CD14-positive monocyte (primary cell): ENCODE measurements around the gene ST8SIA1. TPM values are rescaled to one million over a fixed set of nuclear protein-coding genes. Genes with fewer than 3 reads are reported as not detected.

Experiments
- DNase-seq, 3 donors: peaks; one replicate each; pipeline ENCODE4 v3.0.0-alpha.2; 2011 to 2022
- H2AFZ ChIP-seq: 2 replicates; pipeline ENCODE4 v1.6.0; 2012; ENCODE audit warnings: mild to moderate bottlenecking, low read depth, low read length, inconsistent platforms; ENCODE audit not compliant: insufficient read depth, poor library complexity, severe bottlenecking
- H3K27ac ChIP-seq, 2 donors: 1 replicate in 1 of 2; 2 replicates in 1 of 2; pipeline ENCODE4 v1.5.1; 2012 to 2013; ENCODE audit warnings: low read length in 2 of 2, control low read depth in 1 of 2, inconsistent platforms in 1 of 2, low read depth in 1 of 2, mild to moderate bottlenecking in 1 of 2
- H3K27me3 ChIP-seq, 2 donors: one replicate each; pipeline versions ENCODE4 v1.6.0 to v1.6.1; 2011 to 2013; ENCODE audit warnings: low read length in 2 of 2; ENCODE audit not compliant: control insufficient read depth in 2 of 2, insufficient read depth in 2 of 2
- H3K36me3 ChIP-seq, 2 donors: replicated peaks in 1 of 2; 1 replicate in 1 of 2; 2 replicates in 1 of 2; pipeline versions ENCODE4 v1.5.1 to v1.6.1; 2012 to 2013; ENCODE audit warnings: low read length in 2 of 2, control low read depth in 1 of 2, inconsistent platforms in 1 of 2, mild to moderate bottlenecking in 1 of 2; ENCODE audit not compliant: insufficient read depth in 2 of 2, control insufficient read depth in 1 of 2
- H3K4me1 ChIP-seq, 2 donors: 1 replicate in 1 of 2; 2 replicates in 1 of 2; pipeline versions ENCODE4 v1.5.1 to v1.6.1; 2012 to 2013; ENCODE audit warnings: low read length in 2 of 2, control low read depth in 1 of 2, inconsistent platforms in 1 of 2, mild to moderate bottlenecking in 1 of 2, moderate library complexity in 1 of 2; ENCODE audit not compliant: insufficient read depth in 2 of 2, control insufficient read depth in 1 of 2
- H3K4me2 ChIP-seq: replicated peaks from 2 replicates; pipeline ENCODE3; 2012; ENCODE audit warnings: low read length, moderate library complexity, mild to moderate bottlenecking; ENCODE audit not compliant: poor library complexity, severe bottlenecking; ENCODE audit errors: extremely low read depth
- H3K4me3 ChIP-seq, 3 experiments: fragments of 200-600 bp in 1 of 3; sonication (generic) in 1 of 3; replicated peaks in 1 of 3; 1 replicate in 2 of 3; 2 replicates in 1 of 3; pipeline ENCODE4 v1.5.1; 2011 to 2013; ENCODE audit warnings: low read length in 3 of 3, mild to moderate bottlenecking in 3 of 3, control low read depth in 2 of 3, low read depth in 2 of 3, inconsistent platforms in 1 of 3, moderate library complexity in 1 of 3
- H3K79me2 ChIP-seq: 2 replicates; pipeline ENCODE4 v1.6.0; 2012; ENCODE audit warnings: mild to moderate bottlenecking, control low read depth, inconsistent platforms, low read length, moderate library complexity; ENCODE audit not compliant: insufficient read depth
- H3K9ac ChIP-seq: 2 replicates; pipeline ENCODE4 v1.6.0; 2017; ENCODE audit warnings: low read length, mild to moderate bottlenecking; ENCODE audit not compliant: insufficient read depth, poor library complexity, severe bottlenecking
- H3K9me3 ChIP-seq, 2 donors: replicated peaks in 1 of 2; 1 replicate in 1 of 2; 2 replicates in 1 of 2; pipeline versions ENCODE4 v1.5.1 to v1.6.1; 2012 to 2013; ENCODE audit warnings: low read length in 2 of 2, control low read depth in 1 of 2; ENCODE audit not compliant: control insufficient read depth in 1 of 2, insufficient read depth in 1 of 2
- H4K20me1 ChIP-seq: 2 replicates; pipeline ENCODE4 v1.6.0; 2012; ENCODE audit warnings: mild to moderate bottlenecking, low read length, control low read depth, moderate library complexity; ENCODE audit not compliant: insufficient read depth
- H3K27ac Mint-ChIP-seq, 7 donors: one replicate each; pipeline ENCODE4 v1.8.0; 2020; ENCODE audit warnings: mild to moderate bottlenecking in 7 of 7, mixed read lengths in 7 of 7, moderate library complexity in 6 of 7, inconsistent platforms in 2 of 7
- H3K27me3 Mint-ChIP-seq, 3 donors: one replicate each; pipeline ENCODE4 v1.8.0; 2021 to 2022; ENCODE audit warnings: low read depth in 3 of 3, mild to moderate bottlenecking in 3 of 3, mixed read lengths in 3 of 3, moderate library complexity in 3 of 3, inconsistent platforms in 1 of 3
- H3K36me3 Mint-ChIP-seq, 2 donors: one replicate each; pipeline ENCODE4 v1.8.0; 2020; ENCODE audit warnings: mixed read lengths in 2 of 2, inconsistent platforms in 1 of 2, mild to moderate bottlenecking in 1 of 2
- H3K4me1 Mint-ChIP-seq: one replicate; pipeline ENCODE4 v1.8.0; 2020; ENCODE audit warnings: mild to moderate bottlenecking, mixed read lengths
- H3K4me3 Mint-ChIP-seq, 2 donors: one replicate each; pipeline ENCODE4 v1.8.0; 2020; ENCODE audit warnings: mild to moderate bottlenecking in 2 of 2, mixed read lengths in 2 of 2, moderate library complexity in 1 of 2
- H3K9me3 Mint-ChIP-seq, 7 donors: one replicate each; pipeline ENCODE4 v1.8.0; 2020 to 2022; ENCODE audit warnings: mixed read lengths in 7 of 7, mild to moderate bottlenecking in 6 of 7, moderate library complexity in 6 of 7, inconsistent platforms in 2 of 7
- WGBS: methylation state at CpG from one replicate; pipeline ENCODE4 v1.1.5; 2013; ENCODE audit warnings: missing lambda C conversion rate; ENCODE audit not compliant: insufficient coverage; 5-methylcytosine and 5-hydroxymethylcytosine counted together
- intact Hi-C, 2 donors: fragments of 100-400 bp; cut with micrococcal nuclease; formaldehyde crosslinking; loops; one replicate each; pipeline versions ENCODE4 v1.15.0 to v1.15.1; 2023
- polyA plus RNA-seq, 3 donors: library from polyadenylated mRNA; depleted of rRNA in 1 of 3; unstranded in 2 of 3; stranded (reverse) in 1 of 3; fragments of 300-500 nt in 2 of 3; fragments of >200 nt in 1 of 3; fragmentation: Illumina TruSeq in 2 of 3; gene quantifications; 1 replicate in 2 of 3; 2 replicates in 1 of 3; pipeline ENCODE4 v1.2.3, GENCODE V29; 2012 to 2021
- TF ChIP-seq, protein P1 (sequence below): fragments of 200-600 bp; IDR thresholded peaks from one replicate; pipeline ENCODE4 v1.8.0; 2022; ENCODE audit warnings: antibody characterized with exemption, mild to moderate bottlenecking

The ST8SIA1 gene
- polyA plus RNA-seq, 3 donors = not detected

DNA sequence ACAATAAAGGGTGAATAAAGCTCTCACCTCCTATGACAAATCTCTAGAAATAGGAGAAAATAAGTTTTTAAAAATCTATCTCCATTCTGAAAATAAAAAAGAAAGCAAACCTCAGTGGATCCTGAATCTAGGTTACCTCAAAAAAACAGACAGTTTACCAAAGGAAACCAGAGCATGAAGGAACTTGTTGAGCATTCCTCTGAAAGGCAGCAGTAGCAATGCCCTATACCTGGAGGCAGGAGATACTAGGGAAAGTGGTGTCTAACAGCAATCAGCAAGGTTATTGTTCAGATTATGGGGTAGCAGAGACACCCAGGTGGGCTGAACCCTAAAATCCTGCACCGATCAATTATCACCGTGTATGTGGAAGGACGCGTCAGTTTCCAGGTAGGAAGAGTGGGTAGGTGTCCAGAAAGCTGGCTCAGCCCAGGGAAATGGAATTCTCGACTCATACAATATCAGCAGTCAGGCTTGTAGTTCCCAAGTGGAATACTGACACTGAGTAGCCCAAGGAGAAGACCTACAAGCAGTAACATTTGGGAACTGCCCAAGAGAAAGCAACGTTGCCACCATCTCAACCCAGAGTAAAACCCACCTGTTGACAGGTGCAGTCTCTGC, 128.3 kb downstream of the ST8SIA1 start:
- Mint-ChIP-seq H3K27ac (no peak overlapping the region), H3K4me3 (no peak overlapping the region), H3K27me3 (peaks cover 0 to 3% (median 0%) of the 10 kb centered on the region in 3 donors), H3K36me3 (no peaks in the 10 kb centered on the region), H3K9me3 (peaks cover 0 to 7% (median 2%) of the 10 kb centered on the region in 7 donors), H3K4me1 (peaks cover 3% of the 10 kb centered on the region)
- H3K9ac ChIP-seq = no peak overlapping the region
- no peak overlapping the region for H2AFZ ChIP-seq
- H3K9me3 ChIP-seq = no peaks in the 10 kb centered on the region
- no peak overlapping the region for H3K27ac ChIP-seq
- TF ChIP-seq, protein P1, sequence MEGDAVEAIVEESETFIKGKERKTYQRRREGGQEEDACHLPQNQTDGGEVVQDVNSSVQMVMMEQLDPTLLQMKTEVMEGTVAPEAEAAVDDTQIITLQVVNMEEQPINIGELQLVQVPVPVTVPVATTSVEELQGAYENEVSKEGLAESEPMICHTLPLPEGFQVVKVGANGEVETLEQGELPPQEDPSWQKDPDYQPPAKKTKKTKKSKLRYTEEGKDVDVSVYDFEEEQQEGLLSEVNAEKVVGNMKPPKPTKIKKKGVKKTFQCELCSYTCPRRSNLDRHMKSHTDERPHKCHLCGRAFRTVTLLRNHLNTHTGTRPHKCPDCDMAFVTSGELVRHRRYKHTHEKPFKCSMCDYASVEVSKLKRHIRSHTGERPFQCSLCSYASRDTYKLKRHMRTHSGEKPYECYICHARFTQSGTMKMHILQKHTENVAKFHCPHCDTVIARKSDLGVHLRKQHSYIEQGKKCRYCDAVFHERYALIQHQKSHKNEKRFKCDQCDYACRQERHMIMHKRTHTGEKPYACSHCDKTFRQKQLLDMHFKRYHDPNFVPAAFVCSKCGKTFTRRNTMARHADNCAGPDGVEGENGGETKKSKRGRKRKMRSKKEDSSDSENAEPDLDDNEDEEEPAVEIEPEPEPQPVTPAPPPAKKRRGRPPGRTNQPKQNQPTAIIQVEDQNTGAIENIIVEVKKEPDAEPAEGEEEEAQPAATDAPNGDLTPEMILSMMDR = no peak
- intact Hi-C loops = no loop called here
- 100% methylated on average over 2 of the region's 6 CpGs for WGBS
- H3K36me3 ChIP-seq = no peaks in the 10 kb centered on the region
- H3K79me2 ChIP-seq = no peaks in the 10 kb centered on the region
- no peak overlapping the region for H3K4me2 ChIP-seq
- H3K4me1 ChIP-seq = no peaks in the 10 kb centered on the region
- peaks cover 0 to 2% of the 10 kb centered on the region in 2 donors for H3K27me3 ChIP-seq
- no peaks in the 10 kb centered on the region for H4K20me1 ChIP-seq
- no peak overlapping the region for H3K4me3 ChIP-seq
- DNase-seq = no peak

DNA sequence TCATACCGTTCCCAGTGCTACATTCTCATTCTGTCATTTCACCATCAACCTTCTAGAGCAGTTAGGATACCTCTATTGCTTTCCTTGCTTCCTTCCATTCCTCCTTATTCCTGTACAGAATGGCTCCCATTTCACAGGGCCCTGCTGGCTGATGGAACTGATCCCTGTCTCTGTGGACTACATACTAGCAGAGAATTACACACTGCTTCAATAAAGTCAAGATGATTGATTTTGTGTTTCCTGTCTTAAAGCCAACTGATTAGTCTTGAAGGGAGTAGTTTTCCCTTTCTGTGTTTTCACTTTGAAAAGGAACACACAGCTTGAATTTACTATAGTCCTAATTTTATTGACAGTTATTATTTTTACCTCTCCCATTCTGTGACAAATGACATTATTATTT, 130.1 kb downstream of the ST8SIA1 start:
- WGBS = 83% methylated on average over 1 of the region's 1 CpG
- peaks cover 0 to 3% (median 0%) of the 10 kb centered on the region in 3 donors for H3K27me3 Mint-ChIP-seq

More for the DNA sequence above, 130.1 kb downstream of the ST8SIA1 start:
- Histone ChIP-seq H3K27me3 (peaks cover 0 to 2% of the 10 kb centered on the region in 2 donors), H3K27ac (no peak overlapping the region), H3K4me3 (no peak overlapping the region), H4K20me1 (no peaks in the 10 kb centered on the region), H3K79me2 (no peaks in the 10 kb centered on the region), H3K9ac (no peak overlapping the region), H3K9me3 (no peaks in the 10 kb centered on the region), H3K4me1 (no peaks in the 10 kb centered on the region), H3K4me2 (no peak overlapping the region), H3K36me3 (no peaks in the 10 kb centered on the region), H2AFZ (no peak overlapping the region)
- no peak for DNase-seq
- Mint-ChIP-seq H3K4me3 (no peak overlapping the region), H3K4me1 (peaks cover 9% of the 10 kb centered on the region), H3K36me3 (no peaks in the 10 kb centered on the region), H3K27ac (no peak overlapping the region), H3K9me3 (peaks cover 0 to 7% (median 2%) of the 10 kb centered on the region in 7 donors)
- intact Hi-C loops = no loop called here
- TF ChIP-seq, protein P1 = no peak
